H9 (cell line): Measurements from ENCODE around the gene BNIP5. TPM values are rescaled to one million over a fixed set of nuclear protein-coding genes. Genes with fewer than 3 reads are reported as not detected.

ENCODE experiments used
- DNase-seq: peaks from one replicate; pipeline ENCODE4 v3.0.0-alpha.2; 2017
- H2AFZ ChIP-seq: one replicate; pipeline ENCODE4 v1.6.1; 2013; ENCODE audit warnings: mild to moderate bottlenecking, low read length, control low read depth, moderate library complexity
- H2AK5ac ChIP-seq: 2 replicates; pipeline ENCODE4 v1.6.1; 2013; ENCODE audit warnings: low read length, control low read depth, mixed read lengths; ENCODE audit not compliant: insufficient read length
- H2BK120ac ChIP-seq: one replicate; pipeline ENCODE4 v1.6.1; 2013; ENCODE audit warnings: low read depth, mild to moderate bottlenecking, low read length, control low read depth, inconsistent platforms; ENCODE audit not compliant: poor library complexity, severe bottlenecking
- H2BK12ac ChIP-seq: 2 replicates; pipeline ENCODE4 v1.6.1; 2013; ENCODE audit warnings: low read length, control low read depth, mixed read lengths, low read depth; ENCODE audit not compliant: insufficient read length
- H2BK15ac ChIP-seq: 2 replicates; pipeline ENCODE4 v1.6.1; 2013; ENCODE audit warnings: low read depth, low read length, control low read depth
- H2BK20ac ChIP-seq: one replicate; pipeline ENCODE4 v1.6.1; 2013; ENCODE audit warnings: low read depth, mild to moderate bottlenecking, low read length, control low read depth, inconsistent platforms; ENCODE audit not compliant: poor library complexity, severe bottlenecking
- H2BK5ac ChIP-seq: 2 replicates; pipeline ENCODE4 v1.6.1; 2013; ENCODE audit warnings: low read length, control low read depth, mixed read lengths; ENCODE audit not compliant: insufficient read length
- H3K14ac ChIP-seq: 2 replicates; pipeline ENCODE4 v1.6.1; 2013; ENCODE audit warnings: low read length, control low read depth; ENCODE audit not compliant: insufficient read depth
- H3K18ac ChIP-seq: 2 replicates; pipeline ENCODE4 v1.6.1; 2013; ENCODE audit warnings: low read depth, mild to moderate bottlenecking, mixed read lengths, low read length, control low read depth; ENCODE audit not compliant: insufficient read length
- H3K23ac ChIP-seq: 2 replicates; pipeline ENCODE4 v1.6.1; 2013; ENCODE audit warnings: low read length, control low read depth, mixed read lengths, low read depth; ENCODE audit not compliant: insufficient read length
- H3K23me2 ChIP-seq: 2 replicates; pipeline ENCODE4 v1.6.1; 2013; ENCODE audit warnings: low read depth, mild to moderate bottlenecking, mixed read lengths, low read length, control low read depth; ENCODE audit not compliant: insufficient read length, poor library complexity, severe bottlenecking
- H3K27ac ChIP-seq: 2 replicates; pipeline ENCODE4 v1.5.1; 2013; ENCODE audit warnings: low read length, control low read depth, mixed read lengths, low read depth; ENCODE audit not compliant: insufficient read length
- H3K27me3 ChIP-seq: 2 replicates; pipeline ENCODE4 v1.6.1; 2013; ENCODE audit warnings: low read length, control low read depth, inconsistent platforms; ENCODE audit not compliant: insufficient read depth
- H3K4ac ChIP-seq: 2 replicates; pipeline ENCODE4 v1.6.1; 2013; ENCODE audit warnings: low read depth, mild to moderate bottlenecking, control low read depth, inconsistent platforms, low read length, moderate library complexity
- H3K4me1 ChIP-seq: 2 replicates; pipeline ENCODE4 v1.6.1; 2013; ENCODE audit warnings: low read length, control low read depth, inconsistent platforms; ENCODE audit not compliant: insufficient read depth
- H3K4me2 ChIP-seq: 2 replicates; pipeline ENCODE4 v1.6.1; 2013; ENCODE audit warnings: low read length, control low read depth, mixed read lengths; ENCODE audit not compliant: insufficient read length, insufficient read depth
- H3K56ac ChIP-seq: 2 replicates; pipeline ENCODE4 v1.6.1; 2013; ENCODE audit warnings: low read depth, mild to moderate bottlenecking, mixed read lengths, low read length, control low read depth; ENCODE audit not compliant: insufficient read length
- H3K79me1 ChIP-seq: 2 replicates; pipeline ENCODE4 v1.6.1; 2013; ENCODE audit warnings: low read depth, mild to moderate bottlenecking, moderate library complexity, low read length, control low read depth, inconsistent platforms; ENCODE audit not compliant: insufficient read depth, poor library complexity, severe bottlenecking
- H3K79me2 ChIP-seq: 2 replicates; pipeline ENCODE4 v1.6.1; 2013; ENCODE audit warnings: low read length, control low read depth, inconsistent platforms; ENCODE audit not compliant: insufficient read depth
- H3K9ac ChIP-seq: 2 replicates; pipeline ENCODE4 v1.6.1; 2013; ENCODE audit warnings: low read length, control low read depth, mixed read lengths; ENCODE audit not compliant: insufficient read length; ENCODE audit errors: extremely low read depth
- H3K9me3 ChIP-seq: one replicate; pipeline ENCODE4 v1.6.1; 2013; ENCODE audit warnings: low read depth, low read length, inconsistent platforms; ENCODE audit not compliant: control insufficient read depth
- H3T11ph ChIP-seq: one replicate; pipeline ENCODE4 v1.6.1; 2013; ENCODE audit warnings: mild to moderate bottlenecking, low read length, control low read depth, inconsistent platforms
- H4K20me1 ChIP-seq: one replicate; pipeline ENCODE4 v1.6.1; 2013; ENCODE audit not compliant: control insufficient read depth, insufficient read length, insufficient read depth
- H4K5ac ChIP-seq: 2 replicates; pipeline ENCODE4 v1.6.1; 2013; ENCODE audit warnings: low read depth, mild to moderate bottlenecking, mixed read lengths, low read length, control low read depth; ENCODE audit not compliant: insufficient read length
- H4K8ac ChIP-seq: replicated peaks from 2 replicates; pipeline ENCODE4 v1.6.1; 2013; ENCODE audit warnings: low read length, control low read depth, mixed read lengths, low read depth; ENCODE audit not compliant: insufficient read length
- H4K91ac ChIP-seq: 2 replicates; pipeline ENCODE4 v1.6.1; 2013; ENCODE audit warnings: low read depth, mild to moderate bottlenecking, moderate library complexity, mixed read lengths, low read length, control low read depth; ENCODE audit not compliant: insufficient read length
- H3K27ac Mint-ChIP-seq, 3 experiments: 2 replicates in 2 of 3; 3 replicates in 1 of 3; pipeline ENCODE4 v1.8.0; 2020 to 2021; ENCODE audit warnings: mixed read lengths in 3 of 3, mild to moderate bottlenecking in 1 of 3, moderate library complexity in 1 of 3
- H3K27me3 Mint-ChIP-seq: 2 replicates; pipeline ENCODE4 v1.8.0; 2021; ENCODE audit warnings: low read depth, mild to moderate bottlenecking, moderate library complexity, mixed read lengths
- H3K36me3 Mint-ChIP-seq, 3 experiments: 2 replicates in 2 of 3; 3 replicates in 1 of 3; pipeline ENCODE4 v1.8.0; 2020 to 2021; ENCODE audit warnings: low read depth in 3 of 3, mixed read lengths in 3 of 3; ENCODE audit not compliant: insufficient read depth in 1 of 3
- H3K4me1 Mint-ChIP-seq, 2 experiments: 2 replicates each; pipeline ENCODE4 v1.8.0; 2020; ENCODE audit warnings: mixed read lengths in 2 of 2
- H3K4me3 Mint-ChIP-seq, 2 experiments: 2 replicates in 1 of 2; 3 replicates in 1 of 2; pipeline ENCODE4 v1.8.0; 2020 to 2021; ENCODE audit warnings: mild to moderate bottlenecking in 2 of 2, mixed read lengths in 2 of 2, moderate library complexity in 1 of 2
- H3K9me3 Mint-ChIP-seq, 2 experiments: 2 replicates in 1 of 2; 3 replicates in 1 of 2; pipeline ENCODE4 v1.8.0; 2020; ENCODE audit warnings: mild to moderate bottlenecking in 2 of 2, mixed read lengths in 2 of 2, moderate library complexity in 1 of 2
- CTCF ChIP-seq: fragments of 200-600 bp; sonication (generic); conservative IDR thresholded peaks from 3 replicates; pipeline ENCODE4 v1.8.0; 2021; ENCODE audit warnings: antibody characterized with exemption, mild to moderate bottlenecking
- WGBS: extraction: QIAGEN DNeasy Blood & Tissue Kit; methylation state at CpG from one replicate; pipeline ENCODE4 v1.1.7; 2013; ENCODE audit warnings: missing lambda C conversion rate, low lambda C conversion rate, mixed read lengths; ENCODE audit not compliant: insufficient read length; ENCODE audit errors: extremely low coverage; 5-methylcytosine and 5-hydroxymethylcytosine counted together
- total RNA-seq: library from RNA; stranded (reverse); gene quantifications from 2 replicates; pipeline ENCODE4 v1.2.1, GENCODE V29; 2021

The BNIP5 gene
- total RNA-seq, 1 experiment from 2014 or later: not detected

- no peaks in the 10 kb centered on the region for H3K23me2 ChIP-seq
- no peak overlapping the region for H2BK5ac ChIP-seq
- no peak overlapping the region for H3K4me2 ChIP-seq
- no peak overlapping the region for H3K18ac ChIP-seq
- H3K79me2 ChIP-seq: no peaks in the 10 kb centered on the region
- H3T11ph ChIP-seq: no peak overlapping the region
- H3K27me3 Mint-ChIP-seq: peaks cover 4% of the 10 kb centered on the region
- H3K36me3 Mint-ChIP-seq: peaks cover 0 to 2% (median 0%) of the 10 kb centered on the region in 3 experiments; a peak in 2 of 7 replicates
- H2BK120ac ChIP-seq: no peak overlapping the region
- H3K4me3 Mint-ChIP-seq: no peak overlapping the region
- no peak for TF ChIP-seq CTCF
- peaks cover 0 to 3% of the 10 kb centered on the region in 2 experiments; a peak in 1 of 4 replicates for H3K4me1 Mint-ChIP-seq
- H3K4me1 ChIP-seq: no peaks in the 10 kb centered on the region
- H4K5ac ChIP-seq: no peak overlapping the region
- no peak overlapping the region for H3K23ac ChIP-seq
- no CpG with 5 or more reads among the region's 15 CpGs for WGBS
- H4K8ac ChIP-seq: no peak overlapping the region
- H4K91ac ChIP-seq: no peak overlapping the region
- H2BK20ac ChIP-seq: no peak overlapping the region
- no peak overlapping the region for H2BK12ac ChIP-seq
- H3K27me3 ChIP-seq: no peaks in the 10 kb centered on the region
- no peak overlapping the region for H3K27ac Mint-ChIP-seq
- no peak overlapping the region for H2BK15ac ChIP-seq
- H2AK5ac ChIP-seq: no peak overlapping the region
- H3K4ac ChIP-seq: no peak overlapping the region
- H3K9ac ChIP-seq: no peak overlapping the region
- H3K56ac ChIP-seq: no peak overlapping the region
- no peak overlapping the region for H3K27ac ChIP-seq
- no peak for DNase-seq
- no peaks in the 10 kb centered on the region for H3K79me1 ChIP-seq
- H3K9me3 Mint-ChIP-seq: peaks cover 2 to 3% of the 10 kb centered on the region in 2 experiments; a peak in 2 of 5 replicates
- H2AFZ ChIP-seq: no peak overlapping the region
- H3K9me3 ChIP-seq: no peaks in the 10 kb centered on the region
- H3K14ac ChIP-seq: no peak overlapping the region
- H4K20me1 ChIP-seq: no peaks in the 10 kb centered on the region
These were observed 14.2 kb upstream of the BNIP5 start for GRCh38 chr6:36350681-36351571.
